HEK293T (cell line): ENCODE results near the gene ANK2.
"Not testable (repeated sequence)": the region's sequence is repeated elsewhere in the genome, so short reads cannot be mapped to it uniquely, and the experiment has no call there.

Experiments used
- CTCF ChIA-PET: fragments of 350-600 bp; formaldehyde crosslinking; extraction: SDS; loops from one replicate; lab custom pipeline; 2021; ENCODE audit warnings: antibody characterized with exemption, inconsistent platforms; lab: Yijun Ruan, JAX
- POLR2A ChIA-PET: fragments of 350-600 bp; formaldehyde crosslinking; extraction: SDS; loops from one replicate; lab custom pipeline; 2020; ENCODE audit warnings: antibody characterized with exemption, inconsistent platforms; lab: Yijun Ruan, JAX
- DNase-seq: peaks from one replicate; pipeline ENCODE4 v3.0.0; 2012; ENCODE audit warnings: mixed read lengths; ENCODE audit errors: extremely low spot score
- ARNT ChIP-seq: fragments of 450-650 bp; IDR thresholded peaks from 2 replicates; pipeline ENCODE4 v1.6.1; 2017; ENCODE audit warnings: mild to moderate bottlenecking
- BHLHE40 ChIP-seq: fragments of 450-650 bp; IDR thresholded peaks from 2 replicates; pipeline ENCODE4 v1.6.1; 2016; ENCODE audit warnings: mild to moderate bottlenecking, moderate library complexity, borderline replicate concordance
- CTBP1 ChIP-seq: fragments of 450-650 bp; IDR thresholded peaks from 2 replicates; pipeline ENCODE4 v1.6.1; 2016; ENCODE audit warnings: borderline replicate concordance
- ELF4 ChIP-seq: fragments of 450-650 bp; IDR thresholded peaks from 2 replicates; pipeline ENCODE4 v1.6.1; 2017; ENCODE audit warnings: antibody characterized with exemption
- FOXA1 ChIP-seq: fragments of 450-650 bp; IDR thresholded peaks from 2 replicates; pipeline ENCODE4 v1.6.1; 2016; ENCODE audit warnings: mild to moderate bottlenecking
- FOXK2 ChIP-seq: fragments of 450-650 bp; IDR thresholded peaks from 2 replicates; pipeline ENCODE4 v1.6.1; 2016; ENCODE audit warnings: mild to moderate bottlenecking
- FOXM1 ChIP-seq: fragments of 450-650 bp; IDR thresholded peaks from 2 replicates; pipeline ENCODE4 v1.6.1; 2017; ENCODE audit warnings: mild to moderate bottlenecking, borderline replicate concordance
- HDGF ChIP-seq: fragments of 450-650 bp; IDR thresholded peaks from 2 replicates; pipeline ENCODE4 v1.6.1; 2017; ENCODE audit warnings: antibody characterized with exemption, borderline replicate concordance
- L3MBTL2 ChIP-seq: fragments of 450-650 bp; conservative IDR thresholded peaks from 2 replicates; pipeline ENCODE4 v1.6.1; 2016; ENCODE audit warnings: mild to moderate bottlenecking
- LEF1 ChIP-seq: fragments of 450-650 bp; IDR thresholded peaks from 2 replicates; pipeline ENCODE4 v1.6.1; 2017; ENCODE audit warnings: mild to moderate bottlenecking, borderline replicate concordance
- NFRKB ChIP-seq: fragments of 450-650 bp; IDR thresholded peaks from 2 replicates; pipeline ENCODE4 v1.6.1; 2016; ENCODE audit warnings: mild to moderate bottlenecking, moderate library complexity
- PKNOX1 ChIP-seq: fragments of 450-650 bp; IDR thresholded peaks from 2 replicates; pipeline ENCODE4 v1.6.1; 2016
- SP1 ChIP-seq: fragments of 450-650 bp; IDR thresholded peaks from 2 replicates; pipeline ENCODE4 v1.6.1; 2017
- SUZ12 ChIP-seq: fragments of 450-650 bp; IDR thresholded peaks from 2 replicates; pipeline ENCODE4 v1.6.1; 2016; ENCODE audit warnings: mild to moderate bottlenecking
- ZNF384 ChIP-seq: fragments of 450-650 bp; IDR thresholded peaks from 2 replicates; pipeline ENCODE4 v1.6.1; 2016

ANK2 gene

GRCh38 chr4:113059449-113060182 lies 10.2 kb downstream of the ANK2 start:
- ChIA-PET POLR2A (no interaction called here), CTCF (no interaction called here)
- TF ChIP-seq BHLHE40, result no peak
- no peak for TF ChIP-seq FOXA1
- TF ChIP-seq SUZ12, result no peak
- TF ChIP-seq SP1, result no peak
- DNase-seq, result no peak

GRCh38 chr4:113060853-113061252 lies 11.4 kb downstream of the ANK2 start:
- TF ChIP-seq NFRKB (no peak), SP1 (no peak), L3MBTL2 (no peak), ELF4 (no peak), ARNT (no peak), SUZ12 (no peak), FOXK2 (no peak), ZNF384 (no peak), FOXA1 (no peak)
- ChIA-PET POLR2A (interaction anchor here (0.5 kb wide), 1 partner anchor 69 kb away, joined by 4 read pairs; no protein-coding TSS in a partner anchor), CTCF (no interaction called here)
- DNase-seq, result no peak

DNA sequence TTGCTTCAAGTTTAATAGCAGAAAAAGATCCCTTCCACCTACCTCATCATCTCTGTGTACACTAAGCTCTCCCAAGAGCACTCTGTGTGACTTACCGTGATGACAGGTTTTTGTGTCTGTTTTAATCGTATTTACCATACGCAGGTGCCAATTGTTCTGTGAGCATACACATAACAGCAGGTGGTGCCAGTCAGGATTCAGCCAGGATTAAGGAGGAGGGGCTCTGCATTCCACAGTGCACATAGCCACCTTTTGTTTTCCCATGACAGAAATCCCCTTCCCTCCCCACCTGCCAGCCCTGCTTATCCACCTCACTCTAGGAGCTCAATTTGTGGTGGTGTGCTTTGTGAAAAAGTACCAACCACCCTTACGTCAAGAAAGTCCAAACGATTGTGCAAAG lies 14.8 kb downstream of the ANK2 start:
- CTCF ChIA-PET, result no interaction called here
- TF ChIP-seq PKNOX1 (0 out of 2 replicates have a peak, but pooled peaks have one; percentile 5), NFRKB (no peak)
- POLR2A ChIA-PET, result no interaction called here
- no peak for DNase-seq

GRCh38 chr4:113065629-113066028 lies 16.2 kb downstream of the ANK2 start:
- ChIA-PET POLR2A (no interaction called here), CTCF (no interaction called here)
- TF ChIP-seq LEF1 (no peak), SP1 (no peak), FOXK2 (no peak), HDGF (no peak), CTBP1 (no peak), SUZ12 (no peak), L3MBTL2 (no peak), ZNF384 (no peak), BHLHE40 (no peak)
- DNase-seq, result no peak

- DNase-seq, CTCF ChIA-PET, POLR2A ChIA-PET: not testable (repeated sequence)
These were observed 19.3 kb downstream of the ANK2 start for GRCh38 chr4:113068771-113069170.

GRCh38 chr4:113069212-113069892 lies 19.9 kb downstream of the ANK2 start:
- no peak for DNase-seq
- ChIA-PET POLR2A (no interaction called here), CTCF (no interaction called here)
- no peak for TF ChIP-seq FOXK2
- TF ChIP-seq BHLHE40, result no peak
- no peak for TF ChIP-seq ARNT
- TF ChIP-seq ZNF384, result no peak
- TF ChIP-seq FOXA1, result no peak
- TF ChIP-seq L3MBTL2, result no peak
- no peak for TF ChIP-seq FOXM1
- no peak for TF ChIP-seq CTBP1
- TF ChIP-seq HDGF, result no peak

DNA sequence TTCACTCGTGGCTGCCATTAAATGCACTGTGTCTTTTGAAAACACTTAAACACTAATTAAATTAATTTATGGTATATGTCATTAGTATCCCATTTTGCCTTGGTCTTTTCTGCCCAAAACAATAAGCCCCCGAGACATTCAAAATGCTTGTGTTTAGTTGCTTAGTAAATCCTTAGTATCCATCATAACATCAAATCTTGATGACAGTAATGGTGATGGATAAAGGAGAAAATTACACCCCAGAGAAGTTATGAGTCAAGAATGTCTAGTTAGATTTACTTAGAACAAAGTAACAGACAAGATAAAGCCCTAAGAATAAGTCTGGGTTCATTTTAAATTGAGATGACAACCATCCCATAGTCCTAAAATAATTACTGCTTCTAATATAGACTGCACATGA lies 21.3 kb downstream of the ANK2 start:
- no peak for DNase-seq
- TF ChIP-seq SUZ12 (no peak), ARNT (no peak), CTBP1 (no peak), FOXM1 (no peak), SP1 (no peak), ZNF384 (no peak), HDGF (no peak), L3MBTL2 (no peak), FOXK2 (no peak), ELF4 (no peak), PKNOX1 (no peak)
- ChIA-PET CTCF (no interaction called here), POLR2A (no interaction called here)

DNA sequence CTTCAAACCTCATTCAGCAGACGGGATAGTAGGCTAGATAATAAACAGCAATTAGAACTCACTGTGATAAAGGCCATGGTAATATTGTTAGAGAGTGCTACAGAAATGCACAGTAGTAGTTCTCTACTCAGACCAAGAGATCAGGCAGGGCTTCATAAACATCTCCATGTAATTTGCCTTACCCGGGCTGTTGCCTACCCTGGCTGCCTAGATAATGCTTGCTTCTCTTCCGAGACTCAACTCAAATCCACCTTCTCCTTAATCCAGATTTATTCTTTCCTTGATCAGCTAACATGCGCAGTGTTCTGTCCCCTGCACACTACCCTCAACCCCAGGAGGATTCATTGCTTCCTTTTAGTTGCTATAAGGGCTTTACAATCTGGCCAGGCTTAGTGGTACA lies 21.8 kb downstream of the ANK2 start:
- no peak for DNase-seq
- POLR2A ChIA-PET, result no interaction called here
- TF ChIP-seq ARNT, result no peak
- no peak for TF ChIP-seq ZNF384
- TF ChIP-seq HDGF, result no peak

More for the DNA sequence above, 21.8 kb downstream of the ANK2 start:
- CTCF ChIA-PET, result no interaction called here
